Measurements from ENCODE around the gene DPYD.

GRCh38 chr1:97841338-97841737 lies 79.5 kb downstream of the DPYD start:
- TF ChIP-seq RBBP5 (IDR thresholded peaks at IDR 0.05; ENCODE audit: borderline replicate concordance, insufficient read depth, low read length, poor library complexity, severe bottlenecking) (no peak), NFYB (IDR thresholded peaks at IDR 0.05; ENCODE audit: extremely low read depth, insufficient read length) (no peak), SETDB1 (IDR thresholded peaks at IDR 0.05; ENCODE audit: low read length) (no peak), SIN3B (IDR thresholded peaks at IDR 0.05; ENCODE audit: low read depth) (no peak), MAZ (CRISPR knock-in tag; conservative IDR thresholded peaks at IDR 0.05 in 1 of 2, IDR thresholded peaks at IDR 0.05 in 1 of 2) (no peak), STAT5B (CRISPR knock-in tag; IDR thresholded peaks at IDR 0.05) (no peak), CBX1 (IDR thresholded peaks at IDR 0.05; ENCODE audit: low read depth) (no peak), CUX1 (CRISPR knock-in tag; IDR thresholded peaks at IDR 0.05) (no peak), FOXM1 (IDR thresholded peaks at IDR 0.05; ENCODE audit: low read depth) (no peak), FOXM1 (CRISPR knock-in tag; IDR thresholded peaks at IDR 0.05; ENCODE audit: low read depth) (no peak)
